HUDEP-2 (cell line): ENCODE data around the gene DISC1.
A peak's percentile ranks its signal among the peaks of the same experiment; 100 is the strongest.

Experiments used
- DNase-seq, 76 experiments: peaks; one replicate each; lab custom pipeline; 2025; ENCODE audit not compliant: unreplicated experiment in 76 of 76; lab: John Stamatoyannopoulos, UW

Gene DISC1

GRCh38 chr1:231919886-231920285, 293.3 kb downstream of the DISC1 start:
- no peak for DNase-seq

DNA sequence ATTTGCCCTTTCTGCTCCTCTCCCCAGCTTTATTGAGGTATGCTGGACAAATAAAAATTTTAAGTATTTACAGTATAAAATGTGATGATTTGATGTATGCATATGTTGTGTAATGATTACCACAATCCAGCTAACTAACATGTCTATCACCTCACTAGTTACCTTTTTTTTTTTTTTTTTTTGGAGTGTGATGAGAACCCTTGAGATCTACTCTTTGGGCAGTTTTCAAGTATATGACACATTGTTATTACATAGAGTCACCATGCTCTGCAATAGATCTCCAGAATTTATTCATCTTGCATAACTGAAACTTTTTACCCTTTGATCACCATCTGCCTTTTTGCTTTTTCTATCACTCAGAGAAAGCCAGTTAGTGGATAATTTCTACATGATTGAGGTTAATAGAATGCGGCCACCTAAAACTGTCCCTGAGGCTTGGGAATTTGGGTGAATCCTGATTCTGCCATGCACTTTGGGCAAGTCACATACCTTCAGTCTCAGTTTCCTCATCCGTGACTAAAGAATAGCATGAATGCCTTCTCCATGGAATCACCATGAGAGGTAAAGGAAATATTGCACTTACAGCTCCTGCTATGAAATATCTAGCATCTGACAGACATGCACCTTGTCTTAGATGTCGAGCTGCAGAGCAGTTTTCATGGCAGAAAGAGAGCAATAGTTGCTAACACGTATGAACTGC, 295.2 kb downstream of the DISC1 start:
- DNase-seq: no peak

GRCh38 chr1:231923491-231924041, 297.0 kb downstream of the DISC1 start:
- DNase-seq: no peak

GRCh38 chr1:231924180-231924579, 297.6 kb downstream of the DISC1 start:
- DNase-seq: no peak

DNA sequence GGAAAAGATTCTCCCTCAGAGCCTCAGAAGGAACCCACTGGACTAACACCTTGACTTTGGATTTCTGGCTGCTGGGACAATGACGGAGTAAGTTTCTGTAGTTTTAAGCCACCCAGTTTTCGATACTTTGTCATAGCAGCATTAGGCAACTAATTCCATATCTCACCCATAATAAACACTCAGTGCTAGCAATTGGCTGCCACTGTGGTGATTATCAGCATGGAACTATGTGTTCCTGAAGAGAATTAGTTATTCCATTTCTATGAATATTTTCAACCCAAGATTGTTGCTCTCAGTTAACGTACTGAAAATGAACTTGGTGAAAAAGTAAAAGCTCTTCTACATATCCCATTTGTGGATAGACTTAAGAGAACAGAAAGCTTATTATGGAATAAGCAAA, 299.3 kb downstream of the DISC1 start:
- DNase-seq: no peak

- DNase-seq: no peak
These were observed 299.8 kb downstream of the DISC1 start for GRCh38 chr1:231926340-231926739.

DNA sequence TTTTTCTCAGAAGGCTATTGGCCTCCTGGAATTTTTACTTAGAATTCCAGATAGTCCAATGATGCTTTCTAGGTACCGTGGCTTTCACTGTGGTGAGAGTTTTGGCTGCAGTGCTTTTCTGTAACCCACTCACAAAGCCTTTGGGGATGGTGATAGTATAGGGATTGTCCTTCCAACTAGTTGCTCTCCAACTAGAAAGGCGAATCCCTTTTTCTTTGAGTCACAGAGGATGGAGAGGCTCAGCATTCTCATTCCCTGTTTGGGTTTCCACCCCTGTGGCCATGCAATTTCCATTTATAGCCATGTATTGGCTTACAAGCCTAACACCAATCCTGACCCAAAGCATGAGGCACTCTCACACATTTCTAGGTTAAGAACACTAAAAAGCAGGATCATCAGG, 300.3 kb downstream of the DISC1 start:
- no peak for DNase-seq

GRCh38 chr1:231927431-231927830, 300.8 kb downstream of the DISC1 start:
- no peak for DNase-seq

- no peak for DNase-seq
These were observed 302.7 kb downstream of the DISC1 start for GRCh38 chr1:231929311-231929710.

GRCh38 chr1:231930257-231930947, 303.8 kb downstream of the DISC1 start:
- no peak for DNase-seq

GRCh38 chr1:231931146-231931545, 304.6 kb downstream of the DISC1 start:
- no peak for DNase-seq

DNA sequence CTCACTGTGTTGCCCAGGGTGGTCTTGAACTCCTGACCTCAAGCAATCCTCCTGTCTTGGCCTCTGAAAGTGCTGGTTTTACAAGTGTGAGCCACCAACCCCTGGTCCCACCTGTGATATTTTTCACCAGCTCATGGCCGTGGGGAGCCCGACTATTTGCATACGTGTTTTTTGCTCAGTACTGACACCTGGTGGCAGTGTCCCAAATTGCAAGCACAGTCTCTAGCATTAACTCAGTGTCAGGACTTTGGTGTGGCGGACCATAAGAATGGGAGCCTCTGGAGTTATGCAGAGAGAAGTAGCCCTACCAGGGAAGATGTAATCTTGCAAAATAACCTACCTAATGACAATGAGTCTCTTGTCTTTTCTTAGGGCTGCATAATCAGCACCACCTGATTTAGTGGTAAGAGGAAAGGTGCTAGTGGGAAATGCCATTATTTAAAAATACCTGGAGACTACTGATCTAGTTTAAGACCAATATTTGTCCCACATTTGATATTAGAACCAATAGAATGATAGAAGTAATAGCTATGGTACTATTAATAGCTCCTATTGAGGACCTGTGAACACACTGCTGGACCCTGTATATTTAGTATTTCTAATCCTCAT, 305.4 kb downstream of the DISC1 start:
- peak in 29 of 76 experiments; percentile 1 to 55 (median 12) for DNase-seq

GRCh38 chr1:231933711-231934626, 307.4 kb downstream of the DISC1 start:
- DNase-seq: no peak

DNA sequence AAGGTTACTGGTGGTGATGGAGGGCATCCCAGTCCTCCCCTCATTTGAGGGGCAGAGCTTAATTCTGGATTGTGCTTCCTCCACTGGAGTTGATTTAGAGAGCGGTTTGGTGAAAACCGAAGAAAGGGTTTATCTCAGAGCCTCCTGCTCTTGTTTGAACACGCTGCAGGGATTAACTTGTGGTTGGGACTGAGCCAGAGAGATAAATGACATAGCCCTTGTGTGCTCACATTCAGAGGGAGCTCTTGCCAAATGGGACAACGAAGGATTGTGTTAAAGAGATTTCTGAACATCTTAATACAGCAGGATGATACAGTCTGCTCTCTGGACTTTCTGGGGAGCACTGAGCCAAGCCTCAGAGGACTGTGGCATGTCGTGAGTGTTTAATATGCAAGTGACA, 308.2 kb downstream of the DISC1 start:
- peak in 34 of 76 experiments; percentile 0 to 65 (median 26) for DNase-seq

DNA sequence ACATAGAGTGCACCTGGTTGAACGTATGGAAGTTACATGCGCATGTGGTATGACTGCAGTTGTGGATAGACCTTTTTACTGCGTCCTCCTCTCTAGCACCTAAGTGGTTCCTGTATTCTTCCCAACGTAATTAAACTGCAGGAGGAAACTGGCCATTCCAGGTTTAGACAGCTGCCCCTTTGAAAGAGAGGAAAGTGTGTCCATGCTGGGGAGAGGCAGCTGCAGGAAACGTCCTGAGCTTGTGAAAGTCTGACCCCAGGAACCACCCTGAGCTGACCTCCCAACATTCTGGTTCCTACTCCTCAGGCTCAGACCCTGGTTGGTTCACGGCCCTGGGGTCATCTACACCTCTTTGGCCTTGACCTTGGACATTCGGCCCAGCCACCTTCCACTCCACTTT, 309.3 kb downstream of the DISC1 start:
- no peak for DNase-seq

DNA sequence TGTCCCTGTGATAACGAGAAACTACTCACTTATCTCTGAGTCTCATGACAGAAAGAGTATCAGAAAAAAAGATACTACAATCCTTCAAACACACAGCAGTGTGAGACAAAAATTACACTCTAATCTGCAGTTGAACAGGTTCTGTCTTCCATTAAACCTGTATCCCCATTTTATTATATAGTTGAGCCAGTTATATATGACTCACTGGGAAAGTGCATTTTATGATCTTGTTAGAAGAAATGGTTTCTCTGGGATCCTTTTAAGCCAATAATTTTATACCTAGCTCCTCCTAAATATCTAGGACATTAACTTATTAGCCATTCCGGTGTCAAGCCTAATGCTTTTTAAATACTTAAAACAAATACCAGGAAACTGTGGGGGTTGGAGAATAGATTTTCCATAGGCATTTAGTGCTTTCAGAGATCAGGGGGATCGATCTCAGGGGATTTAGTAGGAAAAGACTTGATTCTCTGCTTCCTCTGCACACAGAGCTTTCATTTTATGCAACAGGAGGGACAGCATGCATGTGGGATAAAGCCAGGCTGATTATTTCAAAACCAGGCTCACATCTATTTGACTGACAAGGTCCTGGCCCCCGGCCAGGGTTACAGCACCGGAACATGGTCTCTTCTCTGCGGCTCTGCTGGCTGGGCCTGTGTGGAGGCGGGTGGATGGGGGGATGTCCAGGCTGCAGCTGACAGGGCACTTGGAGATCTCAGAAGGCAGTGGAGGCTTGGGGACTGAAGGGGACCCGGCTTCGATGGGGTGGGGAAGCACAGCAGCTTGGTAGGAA, 310.6 kb downstream of the DISC1 start:
- peak in 3 of 76 experiments; percentile 3 to 26 (median 7) for DNase-seq

DNA sequence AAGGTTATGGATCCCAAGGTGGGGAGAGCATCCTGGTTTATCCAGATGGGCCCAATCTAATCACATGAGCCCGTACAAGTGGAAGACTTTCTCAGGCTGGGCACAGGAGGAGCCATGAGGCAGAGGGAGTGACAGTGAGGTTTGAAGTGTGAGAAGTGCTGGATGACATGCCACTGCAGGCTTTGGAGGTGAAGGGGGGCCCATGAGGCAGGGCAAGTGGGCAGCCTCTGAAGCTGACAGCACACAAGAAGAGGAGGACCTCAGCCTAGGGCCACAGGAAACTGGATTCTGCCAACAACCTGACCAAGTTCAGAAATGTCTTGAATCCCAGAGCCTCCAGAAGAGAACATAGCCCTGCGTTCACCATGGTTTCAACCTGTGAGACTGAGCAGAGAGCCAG, 311.6 kb downstream of the DISC1 start:
- no peak for DNase-seq

DNA sequence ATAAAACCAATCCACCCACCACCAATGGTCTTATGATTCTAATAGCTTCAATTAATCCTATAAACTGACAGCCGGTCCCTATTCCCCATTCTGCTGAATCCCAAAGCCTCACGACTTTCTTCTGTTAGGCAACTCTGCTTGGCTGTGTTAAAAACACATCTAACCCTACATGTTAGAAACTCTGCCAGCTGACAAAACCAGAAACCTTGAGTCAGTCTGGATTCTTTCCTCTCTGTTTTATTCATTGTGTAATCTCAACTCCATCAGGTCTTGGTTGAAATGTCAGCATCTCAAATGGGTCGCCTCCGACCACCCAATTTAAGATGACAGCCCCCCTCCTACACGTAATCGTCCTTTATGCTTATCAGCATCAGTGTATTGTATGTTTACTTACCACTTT, 312.1 kb downstream of the DISC1 start:
- DNase-seq: no peak

- no peak for DNase-seq
These were observed 312.5 kb downstream of the DISC1 start for GRCh38 chr1:231939118-231939517.

GRCh38 chr1:231940116-231940515, 313.5 kb downstream of the DISC1 start:
- DNase-seq: no peak
